H9 (cell line): ENCODE results near the gene ACTN1. TPM values are rescaled to one million over a fixed set of nuclear protein-coding genes. Genes with fewer than 3 reads are reported as not detected.

ENCODE experiments used
- DNase-seq: peaks from one replicate; pipeline ENCODE4 v3.0.0-alpha.2; 2017
- H2AFZ ChIP-seq: one replicate; pipeline ENCODE4 v1.6.1; 2013; ENCODE audit warnings: mild to moderate bottlenecking, low read length, control low read depth, moderate library complexity
- H2AK5ac ChIP-seq: 2 replicates; pipeline ENCODE4 v1.6.1; 2013; ENCODE audit warnings: low read length, control low read depth, mixed read lengths; ENCODE audit not compliant: insufficient read length
- H2BK120ac ChIP-seq: one replicate; pipeline ENCODE4 v1.6.1; 2013; ENCODE audit warnings: low read depth, mild to moderate bottlenecking, low read length, control low read depth, inconsistent platforms; ENCODE audit not compliant: poor library complexity, severe bottlenecking
- H2BK12ac ChIP-seq: 2 replicates; pipeline ENCODE4 v1.6.1; 2013; ENCODE audit warnings: low read length, control low read depth, mixed read lengths, low read depth; ENCODE audit not compliant: insufficient read length
- H2BK15ac ChIP-seq: 2 replicates; pipeline ENCODE4 v1.6.1; 2013; ENCODE audit warnings: low read depth, low read length, control low read depth
- H2BK20ac ChIP-seq: one replicate; pipeline ENCODE4 v1.6.1; 2013; ENCODE audit warnings: low read depth, mild to moderate bottlenecking, low read length, control low read depth, inconsistent platforms; ENCODE audit not compliant: poor library complexity, severe bottlenecking
- H2BK5ac ChIP-seq: 2 replicates; pipeline ENCODE4 v1.6.1; 2013; ENCODE audit warnings: low read length, control low read depth, mixed read lengths; ENCODE audit not compliant: insufficient read length
- H3K14ac ChIP-seq: 2 replicates; pipeline ENCODE4 v1.6.1; 2013; ENCODE audit warnings: low read length, control low read depth; ENCODE audit not compliant: insufficient read depth
- H3K18ac ChIP-seq: 2 replicates; pipeline ENCODE4 v1.6.1; 2013; ENCODE audit warnings: low read depth, mild to moderate bottlenecking, mixed read lengths, low read length, control low read depth; ENCODE audit not compliant: insufficient read length
- H3K23ac ChIP-seq: 2 replicates; pipeline ENCODE4 v1.6.1; 2013; ENCODE audit warnings: low read length, control low read depth, mixed read lengths, low read depth; ENCODE audit not compliant: insufficient read length
- H3K23me2 ChIP-seq: 2 replicates; pipeline ENCODE4 v1.6.1; 2013; ENCODE audit warnings: low read depth, mild to moderate bottlenecking, mixed read lengths, low read length, control low read depth; ENCODE audit not compliant: insufficient read length, poor library complexity, severe bottlenecking
- H3K27ac ChIP-seq: 2 replicates; pipeline ENCODE4 v1.5.1; 2013; ENCODE audit warnings: low read length, control low read depth, mixed read lengths, low read depth; ENCODE audit not compliant: insufficient read length
- H3K27me3 ChIP-seq: 2 replicates; pipeline ENCODE4 v1.6.1; 2013; ENCODE audit warnings: low read length, control low read depth, inconsistent platforms; ENCODE audit not compliant: insufficient read depth
- H3K4ac ChIP-seq: 2 replicates; pipeline ENCODE4 v1.6.1; 2013; ENCODE audit warnings: low read depth, mild to moderate bottlenecking, control low read depth, inconsistent platforms, low read length, moderate library complexity
- H3K4me1 ChIP-seq: 2 replicates; pipeline ENCODE4 v1.6.1; 2013; ENCODE audit warnings: low read length, control low read depth, inconsistent platforms; ENCODE audit not compliant: insufficient read depth
- H3K4me2 ChIP-seq: 2 replicates; pipeline ENCODE4 v1.6.1; 2013; ENCODE audit warnings: low read length, control low read depth, mixed read lengths; ENCODE audit not compliant: insufficient read length, insufficient read depth
- H3K56ac ChIP-seq: 2 replicates; pipeline ENCODE4 v1.6.1; 2013; ENCODE audit warnings: low read depth, mild to moderate bottlenecking, mixed read lengths, low read length, control low read depth; ENCODE audit not compliant: insufficient read length
- H3K79me1 ChIP-seq: 2 replicates; pipeline ENCODE4 v1.6.1; 2013; ENCODE audit warnings: low read depth, mild to moderate bottlenecking, moderate library complexity, low read length, control low read depth, inconsistent platforms; ENCODE audit not compliant: insufficient read depth, poor library complexity, severe bottlenecking
- H3K79me2 ChIP-seq: 2 replicates; pipeline ENCODE4 v1.6.1; 2013; ENCODE audit warnings: low read length, control low read depth, inconsistent platforms; ENCODE audit not compliant: insufficient read depth
- H3K9ac ChIP-seq: 2 replicates; pipeline ENCODE4 v1.6.1; 2013; ENCODE audit warnings: low read length, control low read depth, mixed read lengths; ENCODE audit not compliant: insufficient read length; ENCODE audit errors: extremely low read depth
- H3K9me3 ChIP-seq: one replicate; pipeline ENCODE4 v1.6.1; 2013; ENCODE audit warnings: low read depth, low read length, inconsistent platforms; ENCODE audit not compliant: control insufficient read depth
- H3T11ph ChIP-seq: one replicate; pipeline ENCODE4 v1.6.1; 2013; ENCODE audit warnings: mild to moderate bottlenecking, low read length, control low read depth, inconsistent platforms
- H4K20me1 ChIP-seq: one replicate; pipeline ENCODE4 v1.6.1; 2013; ENCODE audit not compliant: control insufficient read depth, insufficient read length, insufficient read depth
- H4K5ac ChIP-seq: 2 replicates; pipeline ENCODE4 v1.6.1; 2013; ENCODE audit warnings: low read depth, mild to moderate bottlenecking, mixed read lengths, low read length, control low read depth; ENCODE audit not compliant: insufficient read length
- H4K8ac ChIP-seq: replicated peaks from 2 replicates; pipeline ENCODE4 v1.6.1; 2013; ENCODE audit warnings: low read length, control low read depth, mixed read lengths, low read depth; ENCODE audit not compliant: insufficient read length
- H4K91ac ChIP-seq: 2 replicates; pipeline ENCODE4 v1.6.1; 2013; ENCODE audit warnings: low read depth, mild to moderate bottlenecking, moderate library complexity, mixed read lengths, low read length, control low read depth; ENCODE audit not compliant: insufficient read length
- H3K27ac Mint-ChIP-seq, 3 experiments: 2 replicates in 2 of 3; 3 replicates in 1 of 3; pipeline ENCODE4 v1.8.0; 2020 to 2021; ENCODE audit warnings: mixed read lengths in 3 of 3, mild to moderate bottlenecking in 1 of 3, moderate library complexity in 1 of 3
- H3K27me3 Mint-ChIP-seq: 2 replicates; pipeline ENCODE4 v1.8.0; 2021; ENCODE audit warnings: low read depth, mild to moderate bottlenecking, moderate library complexity, mixed read lengths
- H3K36me3 Mint-ChIP-seq, 3 experiments: 2 replicates in 2 of 3; 3 replicates in 1 of 3; pipeline ENCODE4 v1.8.0; 2020 to 2021; ENCODE audit warnings: low read depth in 3 of 3, mixed read lengths in 3 of 3; ENCODE audit not compliant: insufficient read depth in 1 of 3
- H3K4me1 Mint-ChIP-seq, 2 experiments: 2 replicates each; pipeline ENCODE4 v1.8.0; 2020; ENCODE audit warnings: mixed read lengths in 2 of 2
- H3K4me3 Mint-ChIP-seq, 2 experiments: 2 replicates in 1 of 2; 3 replicates in 1 of 2; pipeline ENCODE4 v1.8.0; 2020 to 2021; ENCODE audit warnings: mild to moderate bottlenecking in 2 of 2, mixed read lengths in 2 of 2, moderate library complexity in 1 of 2
- H3K9me3 Mint-ChIP-seq, 2 experiments: 2 replicates in 1 of 2; 3 replicates in 1 of 2; pipeline ENCODE4 v1.8.0; 2020; ENCODE audit warnings: mild to moderate bottlenecking in 2 of 2, mixed read lengths in 2 of 2, moderate library complexity in 1 of 2
- CTCF ChIP-seq: fragments of 200-600 bp; sonication (generic); conservative IDR thresholded peaks from 3 replicates; pipeline ENCODE4 v1.8.0; 2021; ENCODE audit warnings: antibody characterized with exemption, mild to moderate bottlenecking
- WGBS: extraction: QIAGEN DNeasy Blood & Tissue Kit; methylation state at CpG from one replicate; pipeline ENCODE4 v1.1.7; 2013; ENCODE audit warnings: missing lambda C conversion rate, low lambda C conversion rate, mixed read lengths; ENCODE audit not compliant: insufficient read length; ENCODE audit errors: extremely low coverage; 5-methylcytosine and 5-hydroxymethylcytosine counted together
- total RNA-seq: library from RNA; stranded (reverse); gene quantifications from 2 replicates; pipeline ENCODE4 v1.2.1, GENCODE V29; 2021

The ACTN1 gene
- total RNA-seq, 1 experiment from 2014 or later: 219 TPM

- H3K36me3 Mint-ChIP-seq: no peaks in the 10 kb centered on the region
- DNase-seq: no peak
- peaks cover 11 to 12% of the 10 kb centered on the region in 2 experiments for H3K4me1 Mint-ChIP-seq
- H3K27ac Mint-ChIP-seq: no peak overlapping the region
- no peak overlapping the region for H3K18ac ChIP-seq
- H3K14ac ChIP-seq: no peak overlapping the region
- H3K79me2 ChIP-seq: no peaks in the 10 kb centered on the region
- no peaks in the 10 kb centered on the region for H3K23me2 ChIP-seq
- H3K9ac ChIP-seq: no peak overlapping the region
- no peak overlapping the region for H2BK20ac ChIP-seq
- no peak overlapping the region for H2AFZ ChIP-seq
- no peak overlapping the region for H4K5ac ChIP-seq
- no peaks in the 10 kb centered on the region for H3K9me3 ChIP-seq
- no peak for TF ChIP-seq CTCF
- H3K4me3 Mint-ChIP-seq: no peak overlapping the region
- WGBS: no CpG with 5 or more reads among the region's 4 CpGs
- H2BK15ac ChIP-seq: no peak overlapping the region
- no peak overlapping the region for H2AK5ac ChIP-seq
- no peaks in the 10 kb centered on the region for H4K20me1 ChIP-seq
- no peak overlapping the region for H4K91ac ChIP-seq
- H3K9me3 Mint-ChIP-seq: peaks cover 0 to 8% of the 10 kb centered on the region in 2 experiments; a peak in 2 of 5 replicates
- H3K79me1 ChIP-seq: no peaks in the 10 kb centered on the region
- H3K27me3 Mint-ChIP-seq: peaks cover 8% of the 10 kb centered on the region
- H3K27me3 ChIP-seq: no peaks in the 10 kb centered on the region
- H3K27ac ChIP-seq: no peak overlapping the region
- H3T11ph ChIP-seq: no peak overlapping the region
- H3K4me2 ChIP-seq: no peak overlapping the region
- H3K56ac ChIP-seq: no peak overlapping the region
- H4K8ac ChIP-seq: no peak overlapping the region
- no peaks in the 10 kb centered on the region for H3K4me1 ChIP-seq
- H3K23ac ChIP-seq: no peak overlapping the region
- H2BK120ac ChIP-seq: no peak overlapping the region
- H2BK12ac ChIP-seq: no peak overlapping the region
- no peak overlapping the region for H3K4ac ChIP-seq
- no peak overlapping the region for H2BK5ac ChIP-seq
Observed at GRCh38 chr14:68995731-68996130, 16.6 kb upstream of the ACTN1 start.
